Bronchial epithelial cell (primary cell): Measurements from ENCODE around the gene CLASP1. TPM values are rescaled to one million over a fixed set of nuclear protein-coding genes. Genes with fewer than 3 reads are reported as not detected.
"Not testable (repeated sequence)": the region's sequence is repeated elsewhere in the genome, so short reads cannot be mapped to it uniquely, and the experiment has no call there.

ENCODE experiments used
- DNase-seq: peaks from one replicate; pipeline ENCODE4 v3.0.0-alpha.2; 2010; ENCODE audit warnings: low read depth
- FAIRE-seq: peaks from 2 replicates; lab custom pipeline; 2011; peaks lifted over from hg19 to GRCh38; lab: Jason Lieb, UNC
- H3K27me3 ChIP-seq: 2 replicates; pipeline ENCODE4 v1.5.1; 2011; ENCODE audit warnings: low read length; ENCODE audit not compliant: control insufficient read depth, insufficient read depth
- H3K36me3 ChIP-seq: 2 replicates; pipeline ENCODE4 v1.5.1; 2011; ENCODE audit warnings: low read length; ENCODE audit not compliant: control insufficient read depth, insufficient read depth
- H3K4me3 ChIP-seq: 2 replicates; pipeline ENCODE4 v1.5.1; 2011; ENCODE audit warnings: mild to moderate bottlenecking, low read depth, low read length, control low read depth
- total RNA-seq: library from RNA; depleted of rRNA; stranded (reverse); fragments of >200 nt; gene quantifications from 2 replicates; pipeline ENCODE4 v1.2.1, GENCODE V29; 2014
- TF ChIP-seq, protein P1 (sequence below): IDR thresholded peaks from 2 replicates; pipeline ENCODE4 v1.5.1; 2011; ENCODE audit warnings: mild to moderate bottlenecking, moderate library complexity, low read length, control low read depth, inconsistent platforms; ENCODE audit not compliant: insufficient read depth, severe bottlenecking

The CLASP1 gene
- total RNA-seq, 1 donor from 2014 or later = 56.9 TPM

DNA sequence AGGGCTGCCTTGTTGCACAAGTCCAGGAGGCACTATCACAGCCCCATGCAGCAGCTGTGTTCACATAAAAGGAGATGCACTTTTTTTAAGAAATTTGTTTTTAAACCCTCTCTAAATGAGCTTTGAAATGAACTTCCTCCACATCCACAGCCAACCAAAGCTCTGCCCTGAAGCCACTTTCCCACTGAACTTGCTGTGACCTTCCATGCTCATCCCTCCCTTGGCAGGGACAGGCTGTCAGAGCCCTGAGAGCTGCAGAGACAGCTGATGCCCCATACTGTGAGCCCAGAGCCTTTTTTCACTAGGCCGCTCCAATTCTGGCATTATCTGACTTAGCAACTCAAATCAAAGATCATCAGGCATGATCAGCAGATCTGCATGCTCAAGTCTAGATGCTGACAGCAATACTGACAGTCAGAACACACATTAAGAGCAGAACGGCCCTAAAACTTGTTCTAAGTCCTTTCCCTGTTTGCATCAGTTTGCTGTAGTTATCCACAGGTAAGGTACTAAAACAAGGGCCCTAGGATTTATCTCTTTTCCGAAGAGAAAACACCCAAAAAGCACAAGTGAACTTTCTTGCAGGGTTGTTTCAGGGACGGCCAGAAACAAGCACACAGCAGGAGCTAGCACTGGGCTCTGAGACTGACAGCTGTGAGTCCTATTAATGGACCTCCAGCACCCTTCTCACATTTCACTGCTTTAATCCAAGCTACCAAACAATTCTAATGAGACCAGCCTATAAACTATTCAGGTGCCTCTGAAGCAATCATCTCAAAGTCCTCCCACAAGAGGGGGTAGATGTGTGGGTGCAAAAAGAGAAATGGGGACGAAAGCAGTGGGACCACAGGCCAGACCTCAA is 83.6 kb downstream of the CLASP1 start:
- no peaks in the 10 kb centered on the region for H3K27me3 ChIP-seq
- DNase-seq = no peak
- H3K4me3 ChIP-seq = no peak overlapping the region
- FAIRE-seq = no peak
- H3K36me3 ChIP-seq = no peaks in the 10 kb centered on the region
- TF ChIP-seq, protein P1, sequence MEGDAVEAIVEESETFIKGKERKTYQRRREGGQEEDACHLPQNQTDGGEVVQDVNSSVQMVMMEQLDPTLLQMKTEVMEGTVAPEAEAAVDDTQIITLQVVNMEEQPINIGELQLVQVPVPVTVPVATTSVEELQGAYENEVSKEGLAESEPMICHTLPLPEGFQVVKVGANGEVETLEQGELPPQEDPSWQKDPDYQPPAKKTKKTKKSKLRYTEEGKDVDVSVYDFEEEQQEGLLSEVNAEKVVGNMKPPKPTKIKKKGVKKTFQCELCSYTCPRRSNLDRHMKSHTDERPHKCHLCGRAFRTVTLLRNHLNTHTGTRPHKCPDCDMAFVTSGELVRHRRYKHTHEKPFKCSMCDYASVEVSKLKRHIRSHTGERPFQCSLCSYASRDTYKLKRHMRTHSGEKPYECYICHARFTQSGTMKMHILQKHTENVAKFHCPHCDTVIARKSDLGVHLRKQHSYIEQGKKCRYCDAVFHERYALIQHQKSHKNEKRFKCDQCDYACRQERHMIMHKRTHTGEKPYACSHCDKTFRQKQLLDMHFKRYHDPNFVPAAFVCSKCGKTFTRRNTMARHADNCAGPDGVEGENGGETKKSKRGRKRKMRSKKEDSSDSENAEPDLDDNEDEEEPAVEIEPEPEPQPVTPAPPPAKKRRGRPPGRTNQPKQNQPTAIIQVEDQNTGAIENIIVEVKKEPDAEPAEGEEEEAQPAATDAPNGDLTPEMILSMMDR = no peak

DNA sequence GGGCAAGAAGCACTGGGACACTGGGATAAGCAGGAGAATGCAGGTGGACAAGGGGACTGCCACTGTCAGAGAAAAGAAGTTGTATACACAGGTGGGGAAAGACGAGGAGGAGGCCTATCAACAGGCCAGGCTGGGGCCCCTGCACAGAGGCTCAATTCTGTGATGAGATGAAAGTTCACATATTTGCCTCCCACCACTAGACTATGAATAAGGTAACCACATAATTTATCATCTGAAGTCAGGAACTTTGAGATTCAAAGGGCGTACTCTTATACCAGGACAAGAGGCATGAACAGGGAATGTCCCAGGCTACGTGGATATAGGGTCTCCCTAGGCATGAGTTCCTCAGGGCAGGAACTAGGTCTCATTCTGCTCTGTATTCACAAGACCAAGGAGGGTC is 84.4 kb downstream of the CLASP1 start:
- Histone ChIP-seq H3K27me3 (no peaks in the 10 kb centered on the region), H3K36me3 (no peaks in the 10 kb centered on the region), H3K4me3 (no peak overlapping the region)
- DNase-seq (no peak), FAIRE-seq (no peak)
- TF ChIP-seq, protein P1 = no peak

DNA sequence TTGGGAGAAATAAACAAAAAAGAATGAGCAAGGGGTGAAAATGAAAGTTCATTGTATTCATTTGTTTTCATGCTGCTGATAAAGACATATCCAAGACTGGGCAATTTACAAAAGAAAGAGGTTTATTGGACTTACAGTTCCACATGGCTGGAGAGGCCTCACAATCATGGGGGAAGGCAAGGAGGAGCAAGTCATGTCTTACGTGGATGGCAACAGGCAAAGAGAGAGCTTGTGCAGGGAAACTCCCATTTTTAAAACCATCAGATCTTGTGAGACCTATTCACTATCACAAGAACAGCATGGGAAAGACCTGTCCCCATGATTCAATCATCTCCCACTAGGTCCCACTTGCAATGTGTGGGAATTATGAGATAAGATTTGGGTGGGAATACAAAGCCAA is 85.5 kb downstream of the CLASP1 start:
- H3K36me3 ChIP-seq, H3K27me3 ChIP-seq, FAIRE-seq, H3K4me3 ChIP-seq, DNase-seq: not testable (repeated sequence)

DNA sequence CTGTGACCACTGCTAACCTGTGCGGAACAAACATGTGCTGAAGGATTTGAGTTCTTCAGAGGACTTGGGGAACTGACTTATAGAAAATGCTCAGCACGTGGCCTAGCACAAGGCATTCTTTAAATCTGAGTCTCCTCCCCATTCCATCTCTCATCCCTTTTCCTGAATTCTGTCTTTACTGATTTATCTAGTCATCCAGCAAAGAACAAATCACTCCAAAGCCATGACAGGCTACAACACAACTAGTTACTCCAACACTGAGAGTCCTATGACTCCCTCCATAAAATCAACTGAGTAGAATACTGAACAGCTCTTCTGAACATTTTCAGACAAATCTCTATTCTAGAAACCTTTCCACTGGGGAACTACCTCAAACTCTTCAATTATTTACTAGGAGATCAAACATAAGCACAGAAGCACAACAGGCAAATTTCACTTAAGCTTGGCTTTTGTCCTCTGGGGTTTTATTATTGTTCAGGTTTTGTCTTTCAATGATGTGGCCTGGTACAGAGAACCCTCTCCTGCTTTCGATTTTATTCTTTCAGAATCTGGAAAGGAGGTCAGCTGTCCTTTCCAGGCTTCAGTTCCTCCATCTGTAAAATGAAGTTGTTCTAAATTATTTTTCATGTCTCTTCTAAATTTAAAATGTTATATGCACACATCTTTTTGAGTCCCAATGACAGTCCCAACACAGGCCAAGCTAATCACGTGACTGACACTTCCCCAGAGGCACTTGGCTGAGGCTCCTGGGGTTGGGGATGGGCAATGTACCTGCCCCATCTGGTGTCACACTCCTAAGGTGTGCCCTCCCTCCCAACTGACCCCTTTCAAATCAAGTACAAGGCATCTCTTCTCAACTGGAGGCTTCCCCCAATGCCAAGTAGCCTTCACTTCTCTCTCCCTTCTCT is 86.7 kb downstream of the CLASP1 start:
- no peak for DNase-seq
- no peak for FAIRE-seq
- TF ChIP-seq, protein P1 = no peak
- H3K27me3 ChIP-seq = no peaks in the 10 kb centered on the region
- no peak overlapping the region for H3K4me3 ChIP-seq
- no peaks in the 10 kb centered on the region for H3K36me3 ChIP-seq

DNA sequence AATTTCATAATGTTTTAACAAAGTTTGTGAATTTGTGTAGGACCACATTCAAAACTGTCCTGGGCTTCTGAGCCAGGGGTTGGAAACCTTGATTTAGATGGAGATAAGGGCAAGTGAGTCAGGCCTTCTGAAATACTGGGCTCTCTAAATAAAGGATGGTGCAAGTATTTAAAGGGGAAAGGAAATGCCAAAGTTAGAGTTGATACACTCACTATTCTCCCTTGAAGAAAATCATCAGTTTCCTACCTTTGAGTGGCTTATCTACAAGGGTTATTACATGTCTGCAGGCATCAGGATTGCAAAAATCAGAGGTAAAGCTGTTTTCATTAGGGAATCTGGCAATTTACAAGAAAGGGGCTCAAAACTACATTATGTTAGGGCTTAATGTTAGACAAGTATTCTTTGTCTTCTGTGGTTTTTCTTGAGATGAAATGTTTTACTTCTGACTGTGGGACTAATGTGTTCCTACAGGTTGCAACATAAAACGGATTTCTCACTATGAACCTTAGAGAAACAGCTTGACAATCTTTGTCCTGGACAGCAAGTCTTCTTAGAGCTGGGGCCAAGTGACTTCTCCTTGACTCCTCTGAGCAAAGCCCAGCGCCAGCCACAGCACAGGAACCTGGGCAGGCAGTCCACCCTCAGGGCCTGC is 87.5 kb downstream of the CLASP1 start:
- no peaks in the 10 kb centered on the region for H3K27me3 ChIP-seq
- no peak for DNase-seq
- no peak for FAIRE-seq

More for the DNA sequence above, 87.5 kb downstream of the CLASP1 start:
- TF ChIP-seq, protein P1 = no peak
- Histone ChIP-seq H3K4me3 (no peak overlapping the region), H3K36me3 (no peaks in the 10 kb centered on the region)
